Loucy (cell line): ENCODE measurements around the gene MED13.

Source experiments
- H2AFZ ChIP-seq: fragments of 200-600 bp; sonication (generic); 2 replicates; pipeline ENCODE4 v1.6.0; 2016; ENCODE audit warnings: antibody characterized with exemption, mild to moderate bottlenecking, low read length, moderate library complexity
- H3F3A ChIP-seq: fragments of 200-600 bp; 2 replicates; pipeline ENCODE4 v1.6.0; 2016; ENCODE audit warnings: antibody characterized with exemption, low read depth, mild to moderate bottlenecking
- H3K27me3 ChIP-seq: fragments of 200-600 bp; sonication (generic); 2 replicates; pipeline ENCODE4 v1.6.1; 2014; ENCODE audit warnings: low read length, mild to moderate bottlenecking; ENCODE audit not compliant: insufficient read depth, poor library complexity, severe bottlenecking
- H3K36me3 ChIP-seq: fragments of 200-600 bp; sonication (generic); 2 replicates; pipeline ENCODE4 v1.6.1; 2016; ENCODE audit warnings: low read length; ENCODE audit not compliant: insufficient read depth
- H3K4me1 ChIP-seq: fragments of 200-600 bp; sonication (generic); 2 replicates; pipeline ENCODE4 v1.5.1; 2014; ENCODE audit warnings: low read length, mild to moderate bottlenecking; ENCODE audit not compliant: insufficient read depth, poor library complexity, severe bottlenecking
- H3K4me2 ChIP-seq: fragments of 200-600 bp; sonication (generic); 2 replicates; pipeline ENCODE4 v1.6.0; 2014; ENCODE audit warnings: antibody characterized with exemption, low read length, low read depth, mild to moderate bottlenecking; ENCODE audit not compliant: poor library complexity, severe bottlenecking
- H3K4me3 ChIP-seq: fragments of 200-600 bp; sonication (generic); 2 replicates; pipeline ENCODE4 v1.5.1; 2014; ENCODE audit warnings: low read length, mild to moderate bottlenecking, mixed read lengths; ENCODE audit not compliant: poor library complexity, severe bottlenecking
- H3K79me2 ChIP-seq: fragments of 200-600 bp; sonication (generic); 2 replicates; pipeline ENCODE4 v1.6.1; 2014; ENCODE audit warnings: low read length; ENCODE audit not compliant: insufficient read depth
- H3K9ac ChIP-seq: fragments of 200-600 bp; sonication (generic); 2 replicates; pipeline ENCODE4 v1.6.0; 2014; ENCODE audit warnings: mild to moderate bottlenecking, low read depth, low read length, moderate library complexity; ENCODE audit not compliant: poor library complexity, severe bottlenecking
- H3K9me2 ChIP-seq: fragments of 200-600 bp; sonication (generic); replicated peaks from 2 replicates; pipeline ENCODE4 v1.6.1; 2016; ENCODE audit warnings: low read depth, low read length, mixed read lengths
- H3K9me3 ChIP-seq: fragments of 200-600 bp; sonication (generic); 2 replicates; pipeline ENCODE4 v1.6.1; 2014; ENCODE audit warnings: mild to moderate bottlenecking, antibody characterized with exemption, low read length, low read depth; ENCODE audit not compliant: insufficient read depth
- H4K20me1 ChIP-seq: fragments of 200-600 bp; sonication (generic); 2 replicates; pipeline ENCODE4 v1.6.0; 2014; ENCODE audit warnings: antibody characterized with exemption, low read length, mild to moderate bottlenecking; ENCODE audit not compliant: insufficient read depth, poor library complexity, severe bottlenecking
- CTCF ChIP-seq: fragments of 200-600 bp; sonication (generic); conservative IDR thresholded peaks from 2 replicates; pipeline ENCODE4 v1.5.1; 2014; ENCODE audit warnings: mild to moderate bottlenecking, antibody characterized with exemption, low read length
- EZH2phosphoT487 ChIP-seq: fragments of 200-600 bp; IDR thresholded peaks from 2 replicates; pipeline ENCODE4 v1.6.1; 2018; ENCODE audit warnings: antibody characterized with exemption, mild to moderate bottlenecking, moderate library complexity, borderline replicate concordance

Gene MED13

GRCh38 chr17:61984821-61985220 is 80.3 kb downstream of the MED13 start:
- no peaks in the 10 kb centered on the region for H3K27me3 ChIP-seq
- H3F3A ChIP-seq = no peaks in the 10 kb centered on the region
- no peaks in the 10 kb centered on the region for H3K4me1 ChIP-seq
- H3K4me2 ChIP-seq = no peak overlapping the region
- no peaks in the 10 kb centered on the region for H3K9me2 ChIP-seq
- no peak overlapping the region for H3K4me3 ChIP-seq
- H3K36me3 ChIP-seq = peaks cover 88% of the 10 kb centered on the region
- H3K9me3 ChIP-seq = no peaks in the 10 kb centered on the region
- H2AFZ ChIP-seq = no peak overlapping the region
- TF ChIP-seq EZH2phosphoT487 (no peak), CTCF (no peak)
- H3K9ac ChIP-seq = no peak overlapping the region
- no peaks in the 10 kb centered on the region for H3K79me2 ChIP-seq
- no peaks in the 10 kb centered on the region for H4K20me1 ChIP-seq

GRCh38 chr17:61981323-61981722 is 83.8 kb downstream of the MED13 start:
- H2AFZ ChIP-seq = no peak overlapping the region
- no peaks in the 10 kb centered on the region for H3K9me3 ChIP-seq
- no peaks in the 10 kb centered on the region for H3K79me2 ChIP-seq
- H3F3A ChIP-seq = no peaks in the 10 kb centered on the region
- no peaks in the 10 kb centered on the region for H4K20me1 ChIP-seq
- no peak overlapping the region for H3K4me2 ChIP-seq
- no peak overlapping the region for H3K4me3 ChIP-seq
- no peaks in the 10 kb centered on the region for H3K9me2 ChIP-seq
- no peak overlapping the region for H3K9ac ChIP-seq
- no peak for TF ChIP-seq EZH2phosphoT487
- TF ChIP-seq CTCF = no peak
- no peaks in the 10 kb centered on the region for H3K4me1 ChIP-seq
- H3K36me3 ChIP-seq = peaks cover 83% of the 10 kb centered on the region; the same call in 1 of the 2 replicates
- no peaks in the 10 kb centered on the region for H3K27me3 ChIP-seq

- Histone ChIP-seq H3K4me2 (no peak overlapping the region), H3K4me1 (no peaks in the 10 kb centered on the region), H3K9me3 (no peaks in the 10 kb centered on the region), H3K9ac (no peak overlapping the region), H2AFZ (no peak overlapping the region), H3K9me2 (no peaks in the 10 kb centered on the region), H3F3A (no peaks in the 10 kb centered on the region), H3K4me3 (no peak overlapping the region), H4K20me1 (no peaks in the 10 kb centered on the region), H3K36me3 (peaks cover 79% of the 10 kb centered on the region; the same call in 1 of the 2 replicates), H3K79me2 (no peaks in the 10 kb centered on the region), H3K27me3 (no peaks in the 10 kb centered on the region)
- no peak for TF ChIP-seq CTCF
- TF ChIP-seq EZH2phosphoT487 = no peak
Observed at GRCh38 chr17:61980535-61980934, 84.5 kb downstream of the MED13 start.
